Measurements from ENCODE around the gene STARD8. TPM values are rescaled to one million over a fixed set of nuclear protein-coding genes. Genes with fewer than 3 reads are reported as not detected.

STARD8 gene
- total RNA-seq, 1 experiment from 2014 or later: not detected

GRCh38 chrX:68719181-68719903 is 71.9 kb downstream of the STARD8 start:
- no peaks in the 10 kb centered on the region for H3K79me2 ChIP-seq (ENCODE audit: low read length)
- no peaks in the 10 kb centered on the region for H3K27me3 ChIP-seq (ENCODE audit: low read length)
- no peaks in the 10 kb centered on the region for H4K20me1 ChIP-seq (ENCODE audit: insufficient read depth, low read depth, low read length)
- H3K4me1 ChIP-seq (ENCODE audit: low read length): no peaks in the 10 kb centered on the region
- no peak overlapping the region for H2AFZ ChIP-seq (ENCODE audit: low read length)
- H3K36me3 ChIP-seq (ENCODE audit: insufficient read depth, low read length): no peaks in the 10 kb centered on the region
- no peak overlapping the region for H3K9ac ChIP-seq (ENCODE audit: low read length)
- H3K9me2 ChIP-seq (replicated peaks; ENCODE audit: insufficient read depth, low read length): no peaks in the 10 kb centered on the region
- DNase-seq: no peak
- H3K9me3 ChIP-seq (ENCODE audit: low read length): no peaks in the 10 kb centered on the region
- no peak overlapping the region for H3K4me2 ChIP-seq (ENCODE audit: low read depth, low read length, poor library complexity, severe bottlenecking)
- no peak overlapping the region for H3K4me3 ChIP-seq (ENCODE audit: low read length)
- no peak overlapping the region for H3K27ac ChIP-seq (ENCODE audit: low read length)

- no peak overlapping the region for H3K27ac ChIP-seq (ENCODE audit: low read length)
- no peak overlapping the region for H3K9ac ChIP-seq (ENCODE audit: low read length)
- H3K4me1 ChIP-seq (ENCODE audit: low read length): no peaks in the 10 kb centered on the region
- no peak overlapping the region for H3K4me2 ChIP-seq (ENCODE audit: low read depth, low read length, poor library complexity, severe bottlenecking)
- no peaks in the 10 kb centered on the region for H3K9me3 ChIP-seq (ENCODE audit: low read length)
- H3K27me3 ChIP-seq (ENCODE audit: low read length): no peaks in the 10 kb centered on the region
- no peaks in the 10 kb centered on the region for H3K9me2 ChIP-seq (replicated peaks; ENCODE audit: insufficient read depth, low read length)
- H3K4me3 ChIP-seq (ENCODE audit: low read length): no peak overlapping the region
- H3K79me2 ChIP-seq (ENCODE audit: low read length): no peaks in the 10 kb centered on the region
- peak; percentile 54 for DNase-seq
- no peaks in the 10 kb centered on the region for H3K36me3 ChIP-seq (ENCODE audit: insufficient read depth, low read length)
- no peak overlapping the region for H2AFZ ChIP-seq (ENCODE audit: low read length)
- no peaks in the 10 kb centered on the region for H4K20me1 ChIP-seq (ENCODE audit: insufficient read depth, low read depth, low read length)
Observed at GRCh38 chrX:68719904-68720614, 72.6 kb downstream of the STARD8 start.

- H3K4me3 ChIP-seq (ENCODE audit: low read length): no peak overlapping the region
- H3K36me3 ChIP-seq (ENCODE audit: insufficient read depth, low read length): no peaks in the 10 kb centered on the region
- H3K27ac ChIP-seq (ENCODE audit: low read length): no peak overlapping the region
- no peak overlapping the region for H3K9ac ChIP-seq (ENCODE audit: low read length)
- no peaks in the 10 kb centered on the region for H3K9me3 ChIP-seq (ENCODE audit: low read length)
- H4K20me1 ChIP-seq (ENCODE audit: insufficient read depth, low read depth, low read length): no peaks in the 10 kb centered on the region
- no peak for DNase-seq
- no peaks in the 10 kb centered on the region for H3K79me2 ChIP-seq (ENCODE audit: low read length)
- H3K9me2 ChIP-seq (replicated peaks; ENCODE audit: insufficient read depth, low read length): no peaks in the 10 kb centered on the region
- no peak overlapping the region for H3K4me2 ChIP-seq (ENCODE audit: low read depth, low read length, poor library complexity, severe bottlenecking)
- H3K4me1 ChIP-seq (ENCODE audit: low read length): no peaks in the 10 kb centered on the region
- H3K27me3 ChIP-seq (ENCODE audit: low read length): no peaks in the 10 kb centered on the region
- no peak overlapping the region for H2AFZ ChIP-seq (ENCODE audit: low read length)
Observed at GRCh38 chrX:68720851-68721250, 73.4 kb downstream of the STARD8 start.

- H3K36me3 ChIP-seq (ENCODE audit: insufficient read depth, low read length): no peaks in the 10 kb centered on the region
- H3K4me2 ChIP-seq (ENCODE audit: low read depth, low read length, poor library complexity, severe bottlenecking): no peak overlapping the region
- DNase-seq: no peak
- H3K27me3 ChIP-seq (ENCODE audit: low read length): no peaks in the 10 kb centered on the region
- H3K27ac ChIP-seq (ENCODE audit: low read length): no peak overlapping the region
- H4K20me1 ChIP-seq (ENCODE audit: insufficient read depth, low read depth, low read length): no peaks in the 10 kb centered on the region
- no peaks in the 10 kb centered on the region for H3K9me3 ChIP-seq (ENCODE audit: low read length)
- no peak overlapping the region for H3K4me3 ChIP-seq (ENCODE audit: low read length)
- no peak overlapping the region for H3K9ac ChIP-seq (ENCODE audit: low read length)
- no peaks in the 10 kb centered on the region for H3K79me2 ChIP-seq (ENCODE audit: low read length)
- H3K9me2 ChIP-seq (replicated peaks; ENCODE audit: insufficient read depth, low read length): no peaks in the 10 kb centered on the region
- H2AFZ ChIP-seq (ENCODE audit: low read length): no peak overlapping the region
- no peaks in the 10 kb centered on the region for H3K4me1 ChIP-seq (ENCODE audit: low read length)
Observed at GRCh38 chrX:68721546-68721945, 74.1 kb downstream of the STARD8 start.

GRCh38 chrX:68721991-68722860 is 74.8 kb downstream of the STARD8 start:
- H3K27ac ChIP-seq (ENCODE audit: low read length): no peak overlapping the region
- H3K79me2 ChIP-seq (ENCODE audit: low read length): no peaks in the 10 kb centered on the region
- H2AFZ ChIP-seq (ENCODE audit: low read length): no peak overlapping the region
- no peaks in the 10 kb centered on the region for H3K27me3 ChIP-seq (ENCODE audit: low read length)
- H3K9ac ChIP-seq (ENCODE audit: low read length): no peak overlapping the region
- no peak overlapping the region for H3K4me3 ChIP-seq (ENCODE audit: low read length)
- no peaks in the 10 kb centered on the region for H3K4me1 ChIP-seq (ENCODE audit: low read length)
- H3K36me3 ChIP-seq (ENCODE audit: insufficient read depth, low read length): no peaks in the 10 kb centered on the region
- no peak overlapping the region for H3K4me2 ChIP-seq (ENCODE audit: low read depth, low read length, poor library complexity, severe bottlenecking)
- no peak for DNase-seq
- no peaks in the 10 kb centered on the region for H4K20me1 ChIP-seq (ENCODE audit: insufficient read depth, low read depth, low read length)
- no peaks in the 10 kb centered on the region for H3K9me2 ChIP-seq (replicated peaks; ENCODE audit: insufficient read depth, low read length)
- H3K9me3 ChIP-seq (ENCODE audit: low read length): no peaks in the 10 kb centered on the region

GRCh38 chrX:68723491-68724155 is 76.2 kb downstream of the STARD8 start:
- no peak for DNase-seq
- Histone ChIP-seq H3K36me3 (ENCODE audit: insufficient read depth, low read length) (no peaks in the 10 kb centered on the region), H3K4me3 (ENCODE audit: low read length) (no peak overlapping the region), H3K27ac (ENCODE audit: low read length) (no peak overlapping the region), H3K27me3 (ENCODE audit: low read length) (no peaks in the 10 kb centered on the region), H3K9me3 (ENCODE audit: low read length) (no peaks in the 10 kb centered on the region), H3K9ac (ENCODE audit: low read length) (no peak overlapping the region), H3K79me2 (ENCODE audit: low read length) (no peaks in the 10 kb centered on the region), H3K4me1 (ENCODE audit: low read length) (no peaks in the 10 kb centered on the region), H2AFZ (ENCODE audit: low read length) (no peak overlapping the region), H3K9me2 (replicated peaks; ENCODE audit: insufficient read depth, low read length) (no peaks in the 10 kb centered on the region), H4K20me1 (ENCODE audit: insufficient read depth, low read depth, low read length) (no peaks in the 10 kb centered on the region), H3K4me2 (ENCODE audit: low read depth, low read length, poor library complexity, severe bottlenecking) (no peak overlapping the region)

GRCh38 chrX:68724531-68725020 is 77.1 kb downstream of the STARD8 start:
- no peak overlapping the region for H3K9ac ChIP-seq (ENCODE audit: low read length)
- H3K4me1 ChIP-seq (ENCODE audit: low read length): no peaks in the 10 kb centered on the region
- no peaks in the 10 kb centered on the region for H3K36me3 ChIP-seq (ENCODE audit: insufficient read depth, low read length)
- H3K27me3 ChIP-seq (ENCODE audit: low read length): no peaks in the 10 kb centered on the region
- no peak overlapping the region for H3K4me3 ChIP-seq (ENCODE audit: low read length)
- no peaks in the 10 kb centered on the region for H3K9me3 ChIP-seq (ENCODE audit: low read length)
- DNase-seq: no peak
- no peaks in the 10 kb centered on the region for H4K20me1 ChIP-seq (ENCODE audit: insufficient read depth, low read depth, low read length)
- H3K79me2 ChIP-seq (ENCODE audit: low read length): no peaks in the 10 kb centered on the region
- no peaks in the 10 kb centered on the region for H3K9me2 ChIP-seq (replicated peaks; ENCODE audit: insufficient read depth, low read length)
- H3K4me2 ChIP-seq (ENCODE audit: low read depth, low read length, poor library complexity, severe bottlenecking): no peak overlapping the region
- no peak overlapping the region for H3K27ac ChIP-seq (ENCODE audit: low read length)
- H2AFZ ChIP-seq (ENCODE audit: low read length): no peak overlapping the region

Measured in Karpas-422 (cell line).